Central memory CD8-positive, alpha-beta T cell (primary cell): ENCODE results near the gene CASP8.
"Not testable (repeated sequence)": the region's sequence is repeated elsewhere in the genome, so short reads cannot be mapped to it uniquely, and the experiment has no call there.

Experiments
- ATAC-seq: fragments of 150-1000 bp; cut with Tn5 transposase; replicated peaks from 2 replicates; pipeline ENCODE4 v1.10.0; 2022; ENCODE audit warnings: mild to moderate bottlenecking, moderate FRiP score, moderate number of reproducible peaks; ENCODE audit not compliant: poor library complexity, severe bottlenecking; ENCODE audit errors: extremely low read depth
- DNase-seq, 2 donors: peaks; one replicate each; pipeline ENCODE4 v3.0.0; 2021; ENCODE audit warnings: low spot score in 2 of 2
- H3K27ac Mint-ChIP-seq: one replicate; pipeline ENCODE4 v1.8.0; 2022; ENCODE audit warnings: low read depth, mild to moderate bottlenecking, moderate library complexity, mixed read lengths
- H3K27me3 Mint-ChIP-seq: one replicate; pipeline ENCODE4 v1.8.0; 2022; ENCODE audit warnings: mixed read lengths
- H3K36me3 Mint-ChIP-seq: one replicate; pipeline ENCODE4 v1.8.0; 2022; ENCODE audit warnings: mild to moderate bottlenecking, moderate library complexity, mixed read lengths; ENCODE audit not compliant: insufficient read depth
- H3K4me1 Mint-ChIP-seq: one replicate; pipeline ENCODE4 v1.8.0; 2022; ENCODE audit warnings: mixed read lengths
- H3K4me3 Mint-ChIP-seq: one replicate; pipeline ENCODE4 v1.8.0; 2022; ENCODE audit warnings: mild to moderate bottlenecking, moderate library complexity, mixed read lengths
- H3K9me3 Mint-ChIP-seq: one replicate; pipeline ENCODE4 v1.8.0; 2022; ENCODE audit warnings: mixed read lengths

The CASP8 gene

DNA sequence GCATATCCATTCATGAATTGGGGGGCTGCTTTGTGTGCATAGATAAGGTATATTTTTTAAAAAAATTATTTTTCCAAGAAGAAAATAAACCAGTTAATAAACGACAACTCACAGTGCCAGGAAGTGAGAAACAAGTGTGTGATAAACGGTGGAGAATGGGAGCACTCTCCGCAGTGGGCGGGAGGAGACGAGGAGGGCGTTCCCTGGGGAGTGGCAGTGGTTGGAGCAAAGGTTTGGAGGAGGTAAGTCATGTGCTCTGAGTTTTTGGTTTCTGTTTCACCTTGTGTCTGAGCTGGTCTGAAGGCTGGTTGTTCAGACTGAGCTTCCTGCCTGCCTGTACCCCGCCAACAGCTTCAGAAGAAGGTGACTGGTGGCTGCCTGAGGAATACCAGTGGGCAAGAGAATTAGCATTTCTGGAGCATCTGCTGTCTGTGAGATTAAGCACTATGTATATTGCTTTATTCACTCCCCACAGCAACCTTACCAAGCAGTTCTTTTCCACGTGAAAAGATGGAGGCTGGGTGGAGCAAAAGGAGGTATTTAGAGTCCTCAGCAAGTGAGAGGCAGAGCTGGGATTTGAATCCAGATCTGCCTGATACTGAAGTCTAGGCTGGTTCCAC is 27.0 kb upstream of the CASP8 start:
- DNase-seq (peak; percentile 59 to 74), ATAC-seq (peak; percentile 94)
- no peaks in the 10 kb centered on the region for H3K27me3 Mint-ChIP-seq
- peak overlapping the region; percentile 92 for H3K27ac Mint-ChIP-seq
- H3K4me1 Mint-ChIP-seq, result peaks cover 43% of the 10 kb centered on the region
- peaks cover 20% of the 10 kb centered on the region for H3K36me3 Mint-ChIP-seq
- no peaks in the 10 kb centered on the region for H3K9me3 Mint-ChIP-seq
- peak overlapping the region; percentile 94 for H3K4me3 Mint-ChIP-seq

DNA sequence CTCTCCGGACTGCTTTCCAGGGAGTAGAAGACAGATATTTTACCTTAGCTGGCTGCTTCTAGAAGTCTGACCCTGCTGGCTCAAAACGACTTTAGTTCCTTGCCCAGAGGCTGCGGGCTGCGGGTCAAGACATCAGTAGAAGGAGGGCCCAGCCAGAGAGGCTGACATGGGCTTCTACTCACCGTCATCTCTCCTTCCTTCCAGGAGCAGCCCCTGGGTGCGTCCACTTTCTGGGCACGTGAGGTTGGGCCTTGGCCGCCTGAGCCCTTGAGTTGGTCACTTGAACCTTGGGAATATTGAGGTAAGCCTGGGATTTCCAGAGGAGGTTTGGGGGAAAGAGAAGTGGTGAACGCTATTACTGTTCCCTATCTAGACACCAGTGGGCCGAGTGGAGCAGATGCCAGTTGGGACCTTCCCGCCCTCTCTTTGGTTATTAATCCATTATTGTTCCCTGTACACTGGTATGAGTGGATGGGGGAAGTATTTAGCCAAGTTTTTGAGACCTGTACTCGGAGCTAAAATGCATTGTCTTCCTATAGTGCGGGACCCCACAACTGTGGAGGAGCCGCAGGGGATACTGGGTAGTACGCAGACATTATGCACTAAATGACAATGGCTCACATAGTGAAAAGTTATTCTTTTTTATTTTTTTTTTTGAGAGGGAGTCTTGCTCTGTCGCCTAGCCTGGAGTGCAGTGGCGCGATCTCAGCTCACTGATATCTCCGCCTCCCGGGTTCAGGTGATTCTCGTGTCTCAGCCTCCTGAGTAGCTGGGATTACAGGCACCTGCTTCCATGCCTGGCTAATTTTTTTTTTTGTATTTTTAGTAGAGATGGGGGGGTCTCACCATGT is 26.3 kb upstream of the CASP8 start:
- ATAC-seq (no peak), DNase-seq (no peak)
- Mint-ChIP-seq H3K36me3 (peaks cover 20% of the 10 kb centered on the region), H3K9me3 (no peaks in the 10 kb centered on the region), H3K4me1 (peaks cover 39% of the 10 kb centered on the region), H3K27me3 (no peaks in the 10 kb centered on the region), H3K4me3 (peak overlapping the region; percentile 94), H3K27ac (peak overlapping the region; percentile 92)

DNA sequence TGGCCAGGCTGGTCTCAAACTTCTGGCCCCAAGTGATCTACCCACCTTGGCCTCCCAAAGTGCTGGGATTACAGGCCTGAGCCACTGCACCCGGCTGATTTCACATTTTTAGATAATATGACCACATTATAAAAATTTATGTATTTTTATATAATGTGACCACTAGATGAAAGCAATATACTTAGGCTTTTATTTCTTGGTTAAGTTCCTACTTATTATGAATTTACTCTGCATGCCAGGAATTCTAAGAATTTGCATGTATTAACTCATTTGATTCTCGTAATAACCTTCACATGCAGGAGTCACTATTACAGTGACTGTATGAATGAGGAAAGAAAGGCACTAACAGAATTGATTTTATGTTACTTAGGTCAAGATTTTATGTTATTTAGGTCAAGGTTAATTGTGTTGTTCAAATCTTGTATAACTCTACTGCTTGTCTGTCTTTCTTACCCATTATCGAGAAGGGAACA is 25.6 kb upstream of the CASP8 start:
- ATAC-seq, result no peak
- Mint-ChIP-seq H3K4me3 (peak overlapping the region; percentile 94), H3K36me3 (peaks cover 23% of the 10 kb centered on the region), H3K27me3 (no peaks in the 10 kb centered on the region), H3K9me3 (no peaks in the 10 kb centered on the region), H3K27ac (peak overlapping the region; percentile 92), H3K4me1 (peaks cover 45% of the 10 kb centered on the region)
- DNase-seq, result no peak

DNA sequence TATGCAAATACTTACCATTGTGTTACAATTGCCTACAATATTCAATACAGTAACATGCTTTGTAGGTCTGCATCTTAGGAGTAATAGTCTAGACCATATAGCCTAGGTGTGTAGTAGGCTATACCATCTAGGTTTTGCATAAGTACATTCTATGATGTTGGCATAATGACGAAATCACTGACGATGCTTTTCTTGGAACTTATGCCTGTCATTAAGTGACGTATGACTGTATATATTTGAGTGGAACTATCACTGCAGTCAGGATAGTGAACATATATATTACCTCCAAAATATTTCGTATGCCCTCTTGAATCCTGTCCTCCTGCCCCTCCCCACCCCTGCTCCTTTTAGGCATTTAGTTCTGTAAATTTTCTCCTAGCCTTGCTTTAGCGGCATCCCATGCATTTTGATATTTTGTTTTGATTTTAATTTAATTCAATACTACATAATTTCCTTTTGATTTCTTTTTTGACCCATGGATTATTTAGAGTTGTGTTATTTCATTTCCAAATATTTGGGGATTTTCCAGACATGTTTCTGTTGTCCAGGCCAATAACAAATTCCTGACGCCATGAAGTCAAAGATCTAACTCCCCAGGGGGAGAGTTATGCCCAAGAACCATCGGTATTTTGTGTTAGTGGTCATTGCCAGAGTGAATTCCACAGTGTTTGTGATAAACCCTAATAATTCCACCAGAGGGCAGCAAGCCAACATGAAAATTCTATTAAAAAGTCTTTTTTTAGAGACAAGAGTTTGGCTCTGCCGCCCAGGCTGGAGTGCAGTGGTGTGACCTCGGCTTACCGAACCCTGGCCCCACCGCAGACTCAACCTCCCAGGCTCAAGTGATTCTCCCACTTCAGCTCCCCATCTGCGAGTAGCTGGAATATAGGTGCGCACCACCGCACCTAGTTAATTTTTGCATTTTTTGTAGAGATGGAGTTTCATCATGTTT is 24.2 kb upstream of the CASP8 start:
- ATAC-seq (no peak), DNase-seq (peak; percentile 30 to 46)
- peak overlapping the region; percentile 90 for H3K27ac Mint-ChIP-seq
- H3K4me3 Mint-ChIP-seq, result peak overlapping the region; percentile 94
- H3K4me1 Mint-ChIP-seq, result peaks cover 59% of the 10 kb centered on the region
- peaks cover 31% of the 10 kb centered on the region for H3K36me3 Mint-ChIP-seq
- H3K27me3 Mint-ChIP-seq, result no peaks in the 10 kb centered on the region
- no peaks in the 10 kb centered on the region for H3K9me3 Mint-ChIP-seq

DNA sequence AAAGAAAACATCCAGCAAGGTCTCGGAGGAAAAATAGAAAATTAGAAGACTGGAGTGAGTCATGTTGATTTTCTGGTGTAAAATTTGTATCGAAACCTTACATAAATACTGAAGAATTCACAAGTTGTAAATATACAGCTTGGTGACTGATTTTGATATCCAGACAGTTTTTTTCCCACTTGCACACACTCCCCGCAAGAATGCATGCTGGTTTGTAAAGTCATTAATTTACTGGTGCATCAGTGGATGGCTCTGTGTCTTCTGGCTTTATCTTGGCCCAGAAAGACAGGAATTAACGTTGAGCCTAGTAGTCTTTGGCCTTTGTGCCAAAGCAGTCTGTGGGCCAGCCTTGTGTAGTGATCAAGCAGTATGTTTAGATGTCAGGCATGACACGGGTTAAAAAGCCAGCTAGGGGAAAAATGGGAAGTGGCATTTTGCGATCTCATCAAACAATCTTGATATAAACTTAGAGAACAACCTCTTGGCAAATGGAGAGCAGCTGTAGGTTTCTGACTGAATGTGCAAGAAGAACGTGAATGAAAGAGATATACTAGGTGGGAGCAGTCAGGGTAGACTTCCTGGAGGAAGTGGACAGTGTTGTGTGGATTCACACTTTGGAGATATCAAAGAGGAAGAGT is 22.7 kb upstream of the CASP8 start:
- ATAC-seq, result no peak

DNA sequence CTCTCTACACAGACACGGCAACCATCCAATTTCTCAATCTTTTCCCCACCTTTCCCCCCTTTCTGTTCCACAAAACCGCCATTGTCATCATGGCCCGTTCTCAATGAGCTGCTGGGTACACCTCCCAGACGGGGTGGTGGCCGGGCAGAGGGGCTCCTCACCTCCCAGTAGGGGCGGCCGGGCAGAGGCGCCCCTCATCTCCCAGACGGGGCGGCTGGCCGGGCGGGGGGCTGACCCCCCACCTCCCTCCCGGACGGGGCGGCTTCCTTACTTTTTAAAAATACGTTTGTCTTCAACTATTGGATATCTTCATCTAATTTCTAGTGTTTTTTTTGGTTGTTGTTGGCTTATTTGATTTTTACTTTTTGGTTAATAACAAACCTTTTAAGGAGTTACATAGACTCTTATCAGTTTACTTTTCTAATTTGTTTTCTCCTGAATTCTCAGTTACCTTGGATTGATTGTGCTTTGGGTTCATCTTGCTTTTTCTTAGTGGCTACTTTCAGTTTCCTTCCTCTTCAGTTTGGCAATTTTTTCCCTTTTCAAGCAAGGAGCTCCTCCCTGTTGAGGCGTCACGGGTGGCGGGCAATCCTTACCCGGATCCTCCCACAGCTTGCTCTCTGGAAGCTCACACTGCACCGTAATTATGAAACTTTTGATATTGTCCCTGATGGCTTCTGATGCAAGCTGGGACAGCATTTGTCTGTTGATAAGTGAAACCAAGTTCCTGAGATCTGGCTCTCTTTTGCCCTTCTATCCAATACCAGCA is 21.0 kb upstream of the CASP8 start:
- peak overlapping the region; percentile 76 for H3K27ac Mint-ChIP-seq
- peaks cover 24% of the 10 kb centered on the region for H3K36me3 Mint-ChIP-seq

More for the DNA sequence above, 22.7 kb upstream of the CASP8 start:
- Mint-ChIP-seq H3K27ac (peak overlapping the region; percentile 63), H3K4me3 (peak overlapping the region; percentile 4), H3K36me3 (peaks cover 31% of the 10 kb centered on the region), H3K9me3 (no peaks in the 10 kb centered on the region), H3K4me1 (peaks cover 51% of the 10 kb centered on the region), H3K27me3 (no peaks in the 10 kb centered on the region)
- no peak for DNase-seq

DNA sequence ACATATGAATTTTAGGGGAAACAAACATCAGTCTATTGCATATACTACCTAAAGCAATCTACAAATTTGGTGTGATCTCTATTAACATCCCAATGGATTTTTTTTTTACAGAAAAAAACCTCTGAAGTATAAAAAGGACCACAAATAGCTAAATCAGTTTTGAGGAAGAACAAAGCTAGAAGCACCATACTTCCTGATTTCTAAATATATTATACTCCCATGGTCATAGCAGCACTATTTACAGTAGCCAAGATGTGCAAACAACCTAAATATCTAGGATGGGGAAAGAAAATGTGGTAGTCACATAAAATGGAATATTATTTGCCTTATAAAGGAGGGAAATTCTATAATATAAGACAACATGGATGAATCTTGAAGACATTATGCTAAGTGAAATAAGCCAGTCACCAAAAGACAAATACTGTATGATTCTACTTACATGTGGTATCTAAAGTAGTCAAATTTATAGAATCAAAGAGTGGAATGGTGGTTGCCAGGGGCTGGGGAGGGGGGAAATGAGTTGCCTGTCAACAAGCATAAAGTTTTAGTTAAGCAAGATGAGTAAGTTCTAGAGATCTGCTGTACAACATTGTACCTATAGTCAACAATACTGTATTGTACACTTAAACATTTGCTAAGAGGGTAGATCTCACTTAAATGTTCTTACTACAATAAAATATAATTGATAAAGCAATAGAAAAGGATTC is 17.6 kb upstream of the CASP8 start:
- Mint-ChIP-seq H3K9me3 (no peaks in the 10 kb centered on the region), H3K36me3 (peaks cover 21% of the 10 kb centered on the region), H3K4me1 (peaks cover 41% of the 10 kb centered on the region), H3K27me3 (no peaks in the 10 kb centered on the region), H3K27ac (no peak overlapping the region), H3K4me3 (no peak overlapping the region)
- DNase-seq, result no peak
- ATAC-seq, result no peak

More for the DNA sequence above, 21.0 kb upstream of the CASP8 start:
- ATAC-seq, DNase-seq, H3K27me3 Mint-ChIP-seq, H3K9me3 Mint-ChIP-seq, H3K4me3 Mint-ChIP-seq: not testable (repeated sequence)
- H3K4me1 Mint-ChIP-seq, result peaks cover 46% of the 10 kb centered on the region

DNA sequence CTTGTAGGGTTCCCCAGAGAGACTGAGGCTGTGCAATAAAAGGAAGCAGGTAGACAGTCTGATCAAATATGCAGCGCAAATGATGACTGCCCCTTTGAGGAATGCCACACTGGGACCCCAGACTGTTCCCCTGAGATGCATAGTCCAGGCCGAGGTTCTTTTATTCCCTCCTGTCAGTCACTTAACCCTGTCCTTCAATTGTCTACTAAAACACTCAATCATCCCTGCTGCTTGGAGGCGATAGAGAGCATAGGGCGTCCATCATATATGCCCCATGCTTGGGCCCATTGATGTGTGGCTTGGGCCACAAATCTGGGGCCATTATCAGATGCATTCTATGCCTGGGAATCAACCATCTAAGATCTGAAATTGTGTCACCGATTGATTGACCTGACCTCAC is 15.5 kb upstream of the CASP8 start:
- H3K4me3 Mint-ChIP-seq, result no peak overlapping the region
- no peaks in the 10 kb centered on the region for H3K9me3 Mint-ChIP-seq
- H3K27ac Mint-ChIP-seq, result peak overlapping the region; percentile 67
- H3K36me3 Mint-ChIP-seq, result peaks cover 11% of the 10 kb centered on the region
- peaks cover 40% of the 10 kb centered on the region for H3K4me1 Mint-ChIP-seq
- no peaks in the 10 kb centered on the region for H3K27me3 Mint-ChIP-seq
- DNase-seq, result no peak
- ATAC-seq, result no peak

DNA sequence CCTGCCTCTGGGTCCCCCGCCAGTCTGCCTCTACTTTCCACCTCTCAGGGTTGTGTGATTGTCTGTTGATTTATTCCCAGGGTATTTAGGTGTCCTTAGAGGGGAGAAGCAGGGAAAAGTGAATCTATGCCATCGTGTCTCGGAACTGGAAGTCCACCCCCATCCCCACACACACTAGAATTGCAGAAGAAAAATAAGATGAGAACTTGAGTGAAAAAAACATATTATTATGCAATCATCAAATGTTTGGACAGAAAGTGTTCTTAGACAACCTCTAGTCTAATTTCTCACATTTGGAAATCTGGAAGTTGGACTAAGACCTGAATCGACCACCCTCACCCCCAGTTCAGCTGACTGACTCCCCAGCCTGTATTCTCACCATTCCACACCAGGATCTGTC is 14.1 kb upstream of the CASP8 start:
- DNase-seq (no peak), ATAC-seq (no peak)
- Mint-ChIP-seq H3K9me3 (no peaks in the 10 kb centered on the region), H3K27ac (peak overlapping the region; percentile 67), H3K4me1 (peaks cover 41% of the 10 kb centered on the region), H3K36me3 (peaks cover 5% of the 10 kb centered on the region), H3K4me3 (no peak overlapping the region), H3K27me3 (no peaks in the 10 kb centered on the region)

DNA sequence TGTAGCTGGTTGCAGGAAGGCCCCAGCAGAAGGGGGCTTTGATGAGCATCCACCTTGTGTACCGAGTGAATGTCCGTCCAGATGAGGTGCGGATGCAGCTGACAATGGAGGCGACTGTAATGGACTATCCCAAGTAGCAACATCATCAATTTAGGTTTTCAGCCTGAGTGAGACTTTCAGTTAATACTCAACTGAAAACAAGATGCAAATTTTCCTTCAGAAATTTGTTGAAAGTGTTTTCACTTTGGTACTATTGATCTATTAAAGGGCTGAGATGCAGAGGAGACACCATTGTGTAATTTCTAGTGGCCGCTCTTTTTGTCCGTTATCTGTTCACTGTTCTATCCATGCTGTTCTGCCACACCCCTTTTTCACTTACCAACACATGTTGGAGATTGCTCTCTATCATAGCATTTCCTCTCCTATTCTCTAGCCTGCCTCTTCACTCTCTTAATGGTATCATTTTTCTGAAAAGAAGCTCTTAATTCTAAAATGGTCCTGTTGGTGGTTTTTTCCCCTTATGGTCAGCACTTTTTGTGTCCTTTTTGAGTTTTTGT is 12.0 kb upstream of the CASP8 start:
- ATAC-seq (no peak), DNase-seq (no peak)
- no peaks in the 10 kb centered on the region for H3K9me3 Mint-ChIP-seq
- no peak overlapping the region for H3K4me3 Mint-ChIP-seq
- H3K27me3 Mint-ChIP-seq, result no peaks in the 10 kb centered on the region
- H3K4me1 Mint-ChIP-seq, result peaks cover 54% of the 10 kb centered on the region
- no peak overlapping the region for H3K27ac Mint-ChIP-seq
- H3K36me3 Mint-ChIP-seq, result peaks cover 17% of the 10 kb centered on the region

DNA sequence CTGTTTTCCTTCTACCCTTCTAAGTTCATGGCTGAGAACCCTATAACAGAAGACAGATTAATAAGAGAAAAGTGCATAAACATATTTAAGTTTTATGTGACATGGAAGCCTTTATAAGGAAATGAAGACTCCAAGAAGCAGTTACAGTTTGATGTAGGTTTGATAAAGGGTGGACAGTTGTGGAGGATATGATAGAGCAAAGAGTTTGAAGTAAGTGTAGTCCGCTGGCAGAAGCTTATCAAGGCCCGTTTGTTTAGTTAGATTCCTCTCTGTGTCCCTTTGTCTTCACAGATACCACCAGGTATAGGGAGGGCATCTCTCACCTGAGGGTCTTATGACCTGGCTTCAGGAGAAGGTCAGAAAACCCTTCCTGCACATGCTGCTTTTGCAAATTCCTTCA is 10.4 kb upstream of the CASP8 start:
- no peaks in the 10 kb centered on the region for H3K27me3 Mint-ChIP-seq
- ATAC-seq (no peak), DNase-seq (no peak)
- H3K27ac Mint-ChIP-seq, result peak overlapping the region; percentile 74
- H3K36me3 Mint-ChIP-seq, result peaks cover 20% of the 10 kb centered on the region
- H3K4me1 Mint-ChIP-seq, result peaks cover 64% of the 10 kb centered on the region
- no peak overlapping the region for H3K4me3 Mint-ChIP-seq
- H3K9me3 Mint-ChIP-seq, result no peaks in the 10 kb centered on the region
